Keratinocyte (primary cell): ENCODE results near the gene AHRR. TPM values are rescaled to one million over a fixed set of nuclear protein-coding genes. Genes with fewer than 3 reads are reported as not detected.

Experiments
- DNase-seq: peaks from one replicate; pipeline ENCODE4 v3.0.0-alpha.2; 2011; ENCODE audit warnings: low read depth, missing footprints, low spot score
- FAIRE-seq: peaks from 2 replicates; lab custom pipeline; 2011; peaks lifted over from hg19 to GRCh38; lab: Jason Lieb, UNC
- H2AFZ ChIP-seq: 2 replicates; pipeline ENCODE4 v1.6.0; 2012; ENCODE audit warnings: low read length, control low read depth, inconsistent platforms; ENCODE audit not compliant: control insufficient read depth
- H3K27ac ChIP-seq: 2 replicates; pipeline ENCODE4 v1.5.1; 2011; ENCODE audit warnings: low read length; ENCODE audit not compliant: control insufficient read depth, insufficient read depth
- H3K27me3 ChIP-seq: 3 replicates; pipeline ENCODE4 v1.6.0; 2011; ENCODE audit warnings: low read length; ENCODE audit not compliant: control insufficient read depth, insufficient read depth; ENCODE audit errors: extremely low read depth
- H3K36me3 ChIP-seq, 2 experiments: 2 replicates in 1 of 2; 3 replicates in 1 of 2; pipeline ENCODE4 v1.5.1; 2011; ENCODE audit warnings: low read length in 2 of 2, mild to moderate bottlenecking in 1 of 2; ENCODE audit not compliant: control insufficient read depth in 2 of 2, insufficient read depth in 2 of 2; ENCODE audit errors: extremely low read depth in 1 of 2
- H3K4me1 ChIP-seq: 3 replicates; pipeline ENCODE4 v1.5.1; 2011; ENCODE audit warnings: low read length; ENCODE audit not compliant: control insufficient read depth, insufficient read depth; ENCODE audit errors: extremely low read depth
- H3K4me2 ChIP-seq: 3 replicates; pipeline ENCODE4 v1.6.0; 2011; ENCODE audit warnings: low read depth, low read length; ENCODE audit not compliant: control insufficient read depth, insufficient read depth; ENCODE audit errors: extremely low read depth
- H3K4me3 ChIP-seq, 3 experiments: fragments of 200-600 bp in 1 of 3; sonication (generic) in 1 of 3; 2 replicates in 2 of 3; 3 replicates in 1 of 3; pipeline ENCODE4 v1.5.1; 2011 to 2016; ENCODE audit warnings: low read length in 3 of 3, mild to moderate bottlenecking in 3 of 3, control low read depth in 2 of 3, inconsistent platforms in 1 of 3, low read depth in 1 of 3, mixed read lengths in 1 of 3, mixed run types in 1 of 3, moderate library complexity in 1 of 3; ENCODE audit not compliant: control insufficient read depth in 2 of 3, insufficient read depth in 2 of 3; ENCODE audit errors: extremely low read depth in 1 of 3
- H3K79me2 ChIP-seq: 2 replicates; pipeline ENCODE4 v1.6.0; 2012; ENCODE audit warnings: low read length; ENCODE audit not compliant: control insufficient read depth, insufficient read depth
- H3K9ac ChIP-seq: 3 replicates; pipeline ENCODE4 v1.6.0; 2011; ENCODE audit warnings: low read length; ENCODE audit not compliant: control insufficient read depth, insufficient read depth; ENCODE audit errors: extremely low read depth
- H3K9me1 ChIP-seq: 3 replicates; pipeline ENCODE4 v1.6.0; 2011; ENCODE audit warnings: low read length; ENCODE audit not compliant: control insufficient read depth, insufficient read depth; ENCODE audit errors: extremely low read depth
- H3K9me3 ChIP-seq: 2 replicates; pipeline ENCODE4 v1.5.1; 2012; ENCODE audit warnings: low read depth, low read length; ENCODE audit not compliant: control insufficient read depth
- H4K20me1 ChIP-seq: 3 replicates; pipeline ENCODE4 v1.6.0; 2011; ENCODE audit warnings: low read length; ENCODE audit not compliant: control insufficient read depth, insufficient read depth; ENCODE audit errors: extremely low read depth
- CTCF ChIP-seq, 3 experiments: IDR thresholded peaks in 1 of 3; conservative IDR thresholded peaks in 1 of 3; optimal IDR thresholded peaks in 1 of 3; 2 replicates in 2 of 3; 3 replicates in 1 of 3; pipeline versions ENCODE3 to v1.5.1; 2011; ENCODE audit warnings: low read length in 3 of 3, mild to moderate bottlenecking in 3 of 3, moderate library complexity in 2 of 3, control low read depth in 1 of 3, inconsistent platforms in 1 of 3; ENCODE audit not compliant: insufficient read depth in 2 of 3; ENCODE audit errors: extremely low read depth in 1 of 3
- EZH2 ChIP-seq: IDR thresholded peaks from one replicate; pipeline ENCODE4 v1.6.1; 2012; ENCODE audit warnings: inconsistent platforms, mild to moderate bottlenecking, low read length, moderate library complexity
- dilution Hi-C: fragments of 300-500 bp; cut with MboI; formaldehyde crosslinking; loops from one replicate; pipeline ENCODE4 v1.7.0; 2020; ENCODE audit warnings: low sequenced_read_pairs; ENCODE audit not compliant: extremely low pct_ligation_motif_present
- polyA plus RNA-seq, 5 experiments: library from polyadenylated mRNA; depleted of rRNA in 3 of 5; stranded (reverse) in 3 of 5; stranded (forward) in 1 of 5; unstranded in 1 of 5; fragments of >200 nt; gene quantifications; 1 replicate in 1 of 5; 2 replicates in 3 of 5; 3 replicates in 1 of 5; pipeline versions ENCODE4 v1.2.1 to v1.2.3, GENCODE V29; 2011 to 2012; ENCODE audit warnings: missing spikeins in 2 of 5, low read depth in 1 of 5, low replicate concordance in 1 of 5

Gene AHRR
- polyA plus RNA-seq, 1 donor (not counting 4 experiments of a cell fraction or from before 2014, with no cell fraction given), result 0.24 TPM

GRCh38 chr5:354581-355378 lies 33.3 kb downstream of the AHRR start:
- no peaks in the 10 kb centered on the region for H4K20me1 ChIP-seq
- no peaks in the 10 kb centered on the region for H3K27me3 ChIP-seq
- H3K79me2 ChIP-seq, result no peaks in the 10 kb centered on the region
- H3K4me2 ChIP-seq, result no peak overlapping the region
- FAIRE-seq, result no peak
- H3K4me3 ChIP-seq, result no peak overlapping the region
- H3K4me1 ChIP-seq, result no peaks in the 10 kb centered on the region
- no peak overlapping the region for H3K27ac ChIP-seq
- TF ChIP-seq EZH2 (no peak), CTCF (optimal IDR thresholded peaks at IDR 0.05 in 1 of 3, IDR thresholded peaks at IDR 0.05 in 1 of 3, conservative IDR thresholded peaks at IDR 0.05 in 1 of 3; ENCODE audit: extremely low read depth in 1 of 3, insufficient read depth in 2 of 3, low read length in 3 of 3) (no peak)
- H2AFZ ChIP-seq, result no peak overlapping the region
- dilution Hi-C loops, result no loop called here
- no peak overlapping the region for H3K9ac ChIP-seq
- no peak for DNase-seq
- no peaks in the 10 kb centered on the region for H3K9me1 ChIP-seq
- no peaks in the 10 kb centered on the region for H3K36me3 ChIP-seq
- no peaks in the 10 kb centered on the region for H3K9me3 ChIP-seq

- Histone ChIP-seq H2AFZ (no peak overlapping the region), H4K20me1 (no peaks in the 10 kb centered on the region), H3K9ac (no peak overlapping the region), H3K27ac (no peak overlapping the region), H3K4me2 (no peak overlapping the region), H3K9me1 (no peaks in the 10 kb centered on the region), H3K9me3 (no peaks in the 10 kb centered on the region), H3K4me3 (no peak overlapping the region), H3K79me2 (no peaks in the 10 kb centered on the region), H3K36me3 (no peaks in the 10 kb centered on the region), H3K27me3 (no peaks in the 10 kb centered on the region), H3K4me1 (no peaks in the 10 kb centered on the region)
- DNase-seq (no peak), FAIRE-seq (no peak)
- dilution Hi-C loops, result no loop called here
- TF ChIP-seq EZH2 (no peak), CTCF (optimal IDR thresholded peaks at IDR 0.05 in 1 of 3, IDR thresholded peaks at IDR 0.05 in 1 of 3, conservative IDR thresholded peaks at IDR 0.05 in 1 of 3; ENCODE audit: extremely low read depth in 1 of 3, insufficient read depth in 2 of 3, low read length in 3 of 3) (no peak)
Measured at GRCh38 chr5:355379-355935, 33.9 kb downstream of the AHRR start.
